HEK293 (cell line): ENCODE measurements around the gene LNX1.

ENCODE experiments used
- HOXC10 ChIP-seq: sonication (generic); formaldehyde crosslinking; IDR thresholded peaks from 2 replicates; pipeline ENCODE4 v1.8.1; 2023; ENCODE audit warnings: mild to moderate bottlenecking, missing genetic modification reagents
- ZNF747 ChIP-seq: fragments of 450-650 bp; formaldehyde crosslinking; IDR thresholded peaks from 2 replicates; pipeline ENCODE4 v1.5.1; 2016; ENCODE audit warnings: missing biosample characterization, missing genetic modification characterization
- TF ChIP-seq, protein P1 (sequence below): fragments of 450-650 bp; formaldehyde crosslinking; IDR thresholded peaks from 2 replicates; pipeline ENCODE4 v1.5.1; 2016; ENCODE audit warnings: missing biosample characterization, missing genetic modification characterization
- TF ChIP-seq, protein P2 (sequence below): fragments of 450-650 bp; formaldehyde crosslinking; IDR thresholded peaks from 2 replicates; pipeline ENCODE4 v1.5.1; 2016; ENCODE audit warnings: missing biosample characterization, missing genetic modification characterization, low read depth
- TF ChIP-seq, protein P3 (sequence below): fragments of 450-650 bp; formaldehyde crosslinking; IDR thresholded peaks from 2 replicates; pipeline ENCODE4 v1.5.1; 2016; ENCODE audit warnings: missing biosample characterization, missing genetic modification characterization

DNA sequence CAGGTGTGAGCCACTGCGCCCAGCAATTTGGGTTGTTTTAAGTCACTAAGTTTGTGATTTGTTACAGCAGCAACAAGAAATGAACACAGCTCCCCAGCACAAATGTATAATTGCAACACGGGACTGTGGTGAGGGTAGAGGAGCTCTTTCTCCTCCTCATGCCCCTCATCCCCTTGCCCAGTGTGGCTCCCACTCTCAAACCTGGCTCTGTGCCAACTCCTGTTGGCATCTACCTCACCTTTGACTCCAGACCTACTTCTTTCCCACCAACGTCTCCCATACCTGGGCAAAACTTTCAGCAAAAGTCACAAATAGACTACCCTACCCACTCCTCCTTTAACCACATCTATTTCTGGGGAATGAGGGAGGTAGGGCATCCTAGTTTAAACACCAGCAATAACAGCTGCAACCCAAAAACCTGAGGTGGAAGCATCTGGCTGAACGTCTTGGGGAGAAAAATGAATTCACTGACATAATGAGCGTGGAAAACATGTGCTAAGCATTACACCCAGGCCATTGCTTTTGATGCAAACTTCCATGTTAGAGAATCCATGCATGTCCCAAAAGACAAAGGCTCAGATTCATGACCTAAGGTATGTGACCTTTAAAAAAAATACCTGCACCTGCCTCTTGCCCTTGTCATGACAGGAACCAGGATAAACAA lies 19.2 kb downstream of the LNX1 start:
- TF ChIP-seq, protein P1, sequence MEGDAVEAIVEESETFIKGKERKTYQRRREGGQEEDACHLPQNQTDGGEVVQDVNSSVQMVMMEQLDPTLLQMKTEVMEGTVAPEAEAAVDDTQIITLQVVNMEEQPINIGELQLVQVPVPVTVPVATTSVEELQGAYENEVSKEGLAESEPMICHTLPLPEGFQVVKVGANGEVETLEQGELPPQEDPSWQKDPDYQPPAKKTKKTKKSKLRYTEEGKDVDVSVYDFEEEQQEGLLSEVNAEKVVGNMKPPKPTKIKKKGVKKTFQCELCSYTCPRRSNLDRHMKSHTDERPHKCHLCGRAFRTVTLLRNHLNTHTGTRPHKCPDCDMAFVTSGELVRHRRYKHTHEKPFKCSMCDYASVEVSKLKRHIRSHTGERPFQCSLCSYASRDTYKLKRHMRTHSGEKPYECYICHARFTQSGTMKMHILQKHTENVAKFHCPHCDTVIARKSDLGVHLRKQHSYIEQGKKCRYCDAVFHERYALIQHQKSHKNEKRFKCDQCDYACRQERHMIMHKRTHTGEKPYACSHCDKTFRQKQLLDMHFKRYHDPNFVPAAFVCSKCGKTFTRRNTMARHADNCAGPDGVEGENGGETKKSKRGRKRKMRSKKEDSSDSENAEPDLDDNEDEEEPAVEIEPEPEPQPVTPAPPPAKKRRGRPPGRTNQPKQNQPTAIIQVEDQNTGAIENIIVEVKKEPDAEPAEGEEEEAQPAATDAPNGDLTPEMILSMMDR, result no peak
- TF ChIP-seq HOXC10 (CRISPR knock-in tag) (no peak), ZNF747 (tag by site-specific recombination) (no peak)
- TF ChIP-seq, protein P2, sequence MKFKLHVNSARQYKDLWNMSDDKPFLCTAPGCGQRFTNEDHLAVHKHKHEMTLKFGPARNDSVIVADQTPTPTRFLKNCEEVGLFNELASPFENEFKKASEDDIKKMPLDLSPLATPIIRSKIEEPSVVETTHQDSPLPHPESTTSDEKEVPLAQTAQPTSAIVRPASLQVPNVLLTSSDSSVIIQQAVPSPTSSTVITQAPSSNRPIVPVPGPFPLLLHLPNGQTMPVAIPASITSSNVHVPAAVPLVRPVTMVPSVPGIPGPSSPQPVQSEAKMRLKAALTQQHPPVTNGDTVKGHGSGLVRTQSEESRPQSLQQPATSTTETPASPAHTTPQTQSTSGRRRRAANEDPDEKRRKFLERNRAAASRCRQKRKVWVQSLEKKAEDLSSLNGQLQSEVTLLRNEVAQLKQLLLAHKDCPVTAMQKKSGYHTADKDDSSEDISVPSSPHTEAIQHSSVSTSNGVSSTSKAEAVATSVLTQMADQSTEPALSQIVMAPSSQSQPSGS (tag by site-specific recombination), result no peak
- TF ChIP-seq, protein P3, sequence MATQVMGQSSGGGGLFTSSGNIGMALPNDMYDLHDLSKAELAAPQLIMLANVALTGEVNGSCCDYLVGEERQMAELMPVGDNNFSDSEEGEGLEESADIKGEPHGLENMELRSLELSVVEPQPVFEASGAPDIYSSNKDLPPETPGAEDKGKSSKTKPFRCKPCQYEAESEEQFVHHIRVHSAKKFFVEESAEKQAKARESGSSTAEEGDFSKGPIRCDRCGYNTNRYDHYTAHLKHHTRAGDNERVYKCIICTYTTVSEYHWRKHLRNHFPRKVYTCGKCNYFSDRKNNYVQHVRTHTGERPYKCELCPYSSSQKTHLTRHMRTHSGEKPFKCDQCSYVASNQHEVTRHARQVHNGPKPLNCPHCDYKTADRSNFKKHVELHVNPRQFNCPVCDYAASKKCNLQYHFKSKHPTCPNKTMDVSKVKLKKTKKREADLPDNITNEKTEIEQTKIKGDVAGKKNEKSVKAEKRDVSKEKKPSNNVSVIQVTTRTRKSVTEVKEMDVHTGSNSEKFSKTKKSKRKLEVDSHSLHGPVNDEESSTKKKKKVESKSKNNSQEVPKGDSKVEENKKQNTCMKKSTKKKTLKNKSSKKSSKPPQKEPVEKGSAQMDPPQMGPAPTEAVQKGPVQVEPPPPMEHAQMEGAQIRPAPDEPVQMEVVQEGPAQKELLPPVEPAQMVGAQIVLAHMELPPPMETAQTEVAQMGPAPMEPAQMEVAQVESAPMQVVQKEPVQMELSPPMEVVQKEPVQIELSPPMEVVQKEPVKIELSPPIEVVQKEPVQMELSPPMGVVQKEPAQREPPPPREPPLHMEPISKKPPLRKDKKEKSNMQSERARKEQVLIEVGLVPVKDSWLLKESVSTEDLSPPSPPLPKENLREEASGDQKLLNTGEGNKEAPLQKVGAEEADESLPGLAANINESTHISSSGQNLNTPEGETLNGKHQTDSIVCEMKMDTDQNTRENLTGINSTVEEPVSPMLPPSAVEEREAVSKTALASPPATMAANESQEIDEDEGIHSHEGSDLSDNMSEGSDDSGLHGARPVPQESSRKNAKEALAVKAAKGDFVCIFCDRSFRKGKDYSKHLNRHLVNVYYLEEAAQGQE (tag by site-specific recombination), result no peak
